GM23338 (cell line): ENCODE results near the gene EDDM13. TPM values are rescaled to one million over a fixed set of nuclear protein-coding genes. Genes with fewer than 3 reads are reported as not detected.

ENCODE experiments used
- polyA plus RNA-seq: library from polyadenylated mRNA; unstranded; fragments of >200 nt; fragmentation: Nextera tagmentation; extraction: Ambion mirVana; gene quantifications from 2 replicates; pipeline ENCODE4 v1.2.1, GENCODE V29; 2016
- small RNA-seq: library from RNA; depleted of rRNA; stranded (forward); fragments of <200 nt; gene quantifications from one replicate; pipeline ENCODE3, GENCODE V24; 2014; ENCODE audit warnings: low replicate concordance
- total RNA-seq: library from RNA; depleted of rRNA; stranded (reverse); fragments of >200 nt; shearing (Covaris generic); gene quantifications from 2 replicates; pipeline ENCODE4 v1.2.3, GENCODE V29; 2014; rRNA removed

Gene EDDM13
- total and polyA plus RNA-seq, 2 experiments from 2014 or later = 0.68 TPM; not detected in 1

Small RNA genes lying within 50 kb of the gene (small RNA-seq; reads per million reads assigned to genes)
- not detected for gene RF00019

Other genes starting within 250 kb of the EDDM13 start
- 35.3 and 44.6 TPM in 2 replicates for gene ZNF787, start 151.5 kb upstream of the EDDM13 start, total RNA-seq
- gene ZNF787, start 151.5 kb upstream of the EDDM13 start, polyA plus RNA-seq = 12.5 and 15.9 TPM in 2 replicates
- gene ZNF444, start 131.5 kb upstream of the EDDM13 start, total RNA-seq = 58.5 and 60.5 TPM in 2 replicates
- gene ZNF444, start 131.5 kb upstream of the EDDM13 start, polyA plus RNA-seq = 23.6 and 25.1 TPM in 2 replicates
- gene GALP, start 96.7 kb upstream of the EDDM13 start, total RNA-seq = not detected in 2 replicates
- not detected in 2 replicates for gene GALP, start 96.7 kb upstream of the EDDM13 start, polyA plus RNA-seq
- 0.10 TPM in 1 of 2 replicates, not detected in the other for gene ZSCAN5B, start 75.0 kb upstream of the EDDM13 start, total RNA-seq
- gene ZSCAN5B, start 75.0 kb upstream of the EDDM13 start, polyA plus RNA-seq = not detected in 2 replicates
- not detected in 2 replicates for gene ZSCAN5C, start 70.5 kb upstream of the EDDM13 start, total RNA-seq
- not detected in 2 replicates for gene ZSCAN5C, start 70.5 kb upstream of the EDDM13 start, polyA plus RNA-seq
- 7.5 and 12.5 TPM in 2 replicates for gene ZSCAN5A, start 42.1 kb downstream of the EDDM13 start, total RNA-seq
- gene ZSCAN5A, start 42.1 kb downstream of the EDDM13 start, polyA plus RNA-seq = 4.5 and 10.2 TPM in 2 replicates
- gene ZNF582, start 120.8 kb downstream of the EDDM13 start, total RNA-seq = 3.9 and 8.0 TPM in 2 replicates
- gene ZNF582, start 120.8 kb downstream of the EDDM13 start, polyA plus RNA-seq = 4.1 and 5.0 TPM in 2 replicates
- 2.4 and 4.0 TPM in 2 replicates for gene ZNF583, start 131.6 kb downstream of the EDDM13 start, total RNA-seq
- gene ZNF583, start 131.6 kb downstream of the EDDM13 start, polyA plus RNA-seq = 3.6 and 6.3 TPM in 2 replicates
- gene ZNF667, start 204.6 kb downstream of the EDDM13 start, total RNA-seq = 8.3 and 8.6 TPM in 2 replicates
- gene ZNF667, start 204.6 kb downstream of the EDDM13 start, polyA plus RNA-seq = 4.9 and 5.6 TPM in 2 replicates
- gene ZNF471, start 235.1 kb downstream of the EDDM13 start, total RNA-seq = 1.1 TPM in 2 replicates
- gene ZNF471, start 235.1 kb downstream of the EDDM13 start, polyA plus RNA-seq = 0.63 and 1.1 TPM in 2 replicates